Activated CD4-positive, alpha-beta T cell treated with anti-CD3 and anti-CD28 coated beads, Interleukin-2, amount 50 U/mL, for 4 hours (primary cell): ENCODE results near the gene CNTN1.
"Not testable (repeated sequence)": the region's sequence is repeated elsewhere in the genome, so short reads cannot be mapped to it uniquely, and the experiment has no call there.

Experiments
- DNase-seq, 2 experiments: peaks; one replicate each; pipeline ENCODE4 v3.0.0-alpha.2; 2020

The CNTN1 gene

DNA sequence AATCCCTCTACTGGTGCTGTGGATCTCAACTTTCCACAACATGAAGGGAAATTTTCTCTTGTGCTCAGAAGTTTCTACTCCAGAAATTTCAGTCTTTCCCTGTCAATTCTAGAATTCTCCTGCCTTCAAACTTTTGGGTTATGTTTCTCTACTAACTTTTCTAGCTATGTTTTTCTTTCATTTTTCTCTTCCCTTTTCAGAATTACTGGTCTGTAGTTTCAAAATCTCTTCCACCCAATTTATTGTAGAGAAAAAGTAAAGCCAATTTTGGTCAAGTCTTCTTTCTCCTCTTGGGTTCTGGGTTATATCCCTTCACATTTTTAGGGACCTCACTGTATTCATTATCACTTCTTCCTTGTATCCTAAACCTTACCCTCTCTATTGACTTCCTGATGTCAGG is 18.9 kb downstream of the CNTN1 start:
- no peak for DNase-seq

DNA sequence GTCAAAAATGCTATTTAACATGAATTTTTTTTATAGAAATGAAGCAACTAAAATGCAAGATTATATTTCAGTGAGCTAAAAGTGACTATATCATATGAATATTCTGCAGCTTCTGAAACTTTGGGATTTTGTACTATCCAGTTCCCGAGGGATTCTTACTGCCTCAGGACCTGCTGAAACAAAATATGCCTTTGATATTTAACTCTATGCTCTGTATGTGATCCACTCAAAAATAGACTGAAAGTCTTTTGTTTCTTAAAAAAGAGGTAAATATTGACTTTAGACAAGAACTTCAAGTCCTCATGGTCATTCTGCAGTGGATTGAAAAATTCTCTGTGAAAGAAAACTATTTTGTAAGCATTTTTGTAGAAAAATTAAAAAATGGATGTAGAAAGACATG is 22.4 kb downstream of the CNTN1 start:
- no peak for DNase-seq

DNA sequence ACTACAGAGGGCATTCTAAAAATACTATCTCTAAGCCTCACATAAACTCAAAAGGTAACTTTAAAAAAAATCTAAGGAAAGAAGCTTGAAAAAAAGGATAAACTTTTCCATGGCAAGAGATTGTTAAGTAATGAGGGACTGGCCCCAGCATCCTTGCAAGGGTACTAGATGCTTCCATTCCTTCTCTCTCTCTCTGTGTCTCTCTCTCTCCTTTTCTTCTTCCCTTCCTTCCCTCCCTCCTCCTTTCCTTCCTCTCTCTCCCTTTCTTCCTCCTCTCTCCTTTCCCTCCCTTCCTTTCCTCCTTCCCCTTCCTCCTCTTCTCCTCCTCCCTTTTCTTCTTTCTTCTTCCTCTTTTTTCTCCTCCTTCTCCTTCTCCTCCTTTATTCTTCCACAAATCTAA is 23.8 kb downstream of the CNTN1 start:
- DNase-seq, result no peak

DNA sequence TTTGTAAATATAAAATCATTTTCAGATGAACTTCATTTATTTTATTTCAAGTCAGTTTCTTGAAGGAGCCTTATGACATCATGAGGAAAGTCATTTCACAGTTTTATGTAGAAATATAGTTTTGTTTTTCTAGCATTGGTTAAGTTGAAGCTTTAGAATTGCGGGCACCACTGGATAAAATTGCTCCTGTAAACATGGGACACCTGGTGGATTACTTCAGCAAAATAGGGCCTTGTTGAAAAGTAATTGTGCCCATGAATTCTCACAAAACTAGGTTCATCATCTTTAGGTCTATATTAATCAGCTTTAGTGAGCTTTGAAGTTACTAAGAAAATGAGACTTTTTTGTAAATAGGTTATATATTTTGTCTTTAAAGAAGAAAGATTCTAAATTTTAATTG is 25.3 kb downstream of the CNTN1 start:
- DNase-seq, result no peak

DNA sequence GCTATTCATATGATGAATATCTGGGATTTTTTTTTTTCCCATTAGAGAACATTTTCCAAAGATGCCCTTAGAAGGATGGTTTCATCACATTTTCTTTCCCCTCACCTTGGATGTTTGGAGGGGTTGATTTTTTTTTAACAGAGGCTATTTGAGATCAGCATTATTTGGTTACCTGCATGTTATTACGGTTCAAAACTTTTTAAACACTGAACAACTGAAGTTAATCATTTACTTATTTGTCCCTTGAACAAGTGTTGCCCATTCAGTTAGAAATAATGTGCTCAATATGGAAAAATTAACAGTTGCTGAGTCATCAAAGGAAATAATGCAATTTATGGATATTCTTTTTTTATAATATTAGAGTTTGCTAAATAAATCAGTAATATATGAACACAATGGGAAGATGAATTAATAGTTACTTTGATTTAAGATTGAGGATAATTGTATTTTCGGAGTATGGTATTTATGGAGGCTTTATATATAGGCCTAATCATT is 26.7 kb downstream of the CNTN1 start:
- DNase-seq, result no peak

DNA sequence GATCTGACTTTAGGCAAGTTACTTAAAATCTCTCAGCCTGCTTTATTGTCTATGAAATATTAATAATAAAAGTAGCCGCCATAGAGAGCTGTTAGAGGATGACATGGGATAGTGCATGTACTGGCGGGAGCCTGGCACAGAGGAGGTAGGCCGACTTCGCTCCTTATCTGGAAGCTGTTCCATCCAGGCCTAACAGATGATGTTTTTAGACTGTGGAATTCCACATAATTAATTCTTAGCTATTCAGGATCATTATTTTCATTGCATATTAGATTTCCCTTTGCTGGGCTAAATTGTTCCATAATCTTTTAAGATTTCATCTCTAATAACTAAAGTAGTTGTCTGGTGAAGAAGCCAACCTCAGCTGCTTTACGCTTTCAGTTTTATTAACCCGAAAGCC is 30.8 kb downstream of the CNTN1 start:
- DNase-seq, result no peak

DNA sequence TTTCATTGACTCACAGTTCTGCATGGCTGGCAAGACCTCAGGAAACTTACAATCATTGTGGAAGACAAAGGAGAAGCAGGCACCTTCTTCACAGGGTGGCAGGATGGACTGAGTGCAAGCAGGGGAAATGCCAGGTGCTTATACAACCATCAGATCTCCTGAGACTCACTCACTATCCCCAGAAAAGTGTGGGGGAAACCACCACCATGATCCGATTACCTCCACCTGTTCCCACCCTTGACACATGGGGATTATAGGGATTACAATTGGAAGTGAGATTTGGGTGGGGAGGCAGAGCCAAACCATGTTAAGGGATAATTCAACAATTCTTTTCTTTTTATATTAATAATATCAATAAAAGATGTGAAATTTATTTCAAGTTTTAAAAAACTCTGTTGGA is 34.1 kb downstream of the CNTN1 start:
- no peak for DNase-seq

DNA sequence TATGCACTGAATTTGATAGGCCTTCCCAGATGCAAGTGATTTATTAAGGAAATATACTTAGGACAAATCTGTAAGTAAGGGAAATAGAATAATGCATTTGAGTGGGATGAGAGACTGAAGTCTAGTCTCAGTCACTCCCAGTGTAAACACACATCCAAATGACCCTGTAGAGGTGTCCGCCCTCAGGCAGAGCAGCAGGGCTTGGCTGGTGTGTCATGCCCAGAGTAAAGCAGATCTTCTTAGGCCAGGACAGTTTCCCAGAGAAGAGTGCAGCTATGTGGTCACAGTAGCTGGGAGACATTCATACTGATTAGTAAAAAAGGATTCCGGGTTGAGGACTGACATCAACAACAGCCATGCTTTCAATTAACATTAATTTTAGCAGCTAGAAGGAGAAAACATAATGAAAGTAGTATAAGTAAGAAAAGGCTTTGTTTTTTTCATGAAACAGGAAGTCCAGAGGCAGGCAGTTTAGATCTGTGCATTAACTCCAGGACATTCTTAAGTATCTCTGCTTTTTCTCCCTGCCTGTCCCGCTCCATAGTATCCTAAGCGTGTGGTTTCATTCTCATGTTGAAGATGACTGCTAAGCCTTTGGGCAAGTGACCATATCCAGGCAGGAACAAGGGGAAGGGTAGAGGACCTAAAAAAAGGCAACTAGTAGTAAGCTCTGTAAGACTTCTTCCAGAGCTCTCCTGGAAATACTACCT is 35.7 kb downstream of the CNTN1 start:
- no peak for DNase-seq

DNA sequence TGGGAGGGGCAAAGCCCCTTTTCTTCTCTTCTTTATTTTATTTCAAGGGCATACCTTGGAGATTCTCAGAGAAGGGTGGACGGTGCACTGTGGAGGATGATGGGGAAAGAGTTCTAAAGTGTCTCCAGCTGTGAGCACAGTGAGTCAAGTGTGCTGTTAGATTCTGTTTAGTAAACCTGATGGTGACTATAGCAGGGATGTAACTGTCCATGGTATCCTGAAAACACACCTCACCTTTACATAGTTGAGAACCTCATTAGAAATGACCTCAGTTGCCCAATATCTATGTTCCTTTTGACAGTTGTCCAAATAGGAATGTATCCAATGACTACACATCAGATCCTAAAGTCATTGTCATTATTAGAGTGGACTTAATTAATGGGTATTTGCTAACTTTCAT is 38.0 kb downstream of the CNTN1 start:
- no peak for DNase-seq

DNA sequence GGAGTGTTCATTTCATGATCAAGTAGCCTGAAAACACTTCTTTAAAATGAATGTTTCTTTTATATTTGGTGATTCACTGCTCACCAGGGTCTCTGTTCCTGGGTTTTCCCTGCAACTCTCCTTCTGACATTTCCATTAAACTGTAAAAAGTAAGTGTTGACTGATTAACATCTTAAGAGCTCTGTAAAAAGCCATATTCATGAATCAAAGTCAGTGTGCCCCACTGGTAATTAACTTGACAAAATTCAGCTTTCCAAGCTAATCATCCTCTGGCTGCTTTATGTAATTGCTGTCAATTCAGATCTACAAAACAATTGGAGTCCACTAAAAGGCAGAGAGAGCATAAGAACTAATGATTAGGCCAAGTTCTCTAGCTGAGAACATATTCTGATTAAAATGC is 41.6 kb downstream of the CNTN1 start:
- no peak for DNase-seq

DNA sequence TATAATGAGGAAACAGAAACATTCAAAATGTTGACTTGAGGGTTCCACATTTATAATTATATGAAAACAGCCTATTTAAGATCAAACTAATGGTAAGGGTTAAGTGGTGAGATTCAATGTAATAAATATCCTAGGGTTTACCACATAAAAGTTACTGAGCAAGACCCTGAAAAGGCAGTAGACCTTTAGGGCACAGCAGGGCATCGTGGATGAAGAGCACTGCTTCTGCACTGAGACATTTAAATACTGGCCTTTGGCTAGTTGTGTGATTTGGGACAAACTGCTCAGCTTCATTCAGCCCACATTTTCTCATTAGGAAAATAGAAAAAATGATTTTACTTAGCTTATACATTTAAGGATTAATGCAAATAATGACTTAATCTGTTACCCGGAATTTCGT is 42.0 kb downstream of the CNTN1 start:
- DNase-seq, result no peak

DNA sequence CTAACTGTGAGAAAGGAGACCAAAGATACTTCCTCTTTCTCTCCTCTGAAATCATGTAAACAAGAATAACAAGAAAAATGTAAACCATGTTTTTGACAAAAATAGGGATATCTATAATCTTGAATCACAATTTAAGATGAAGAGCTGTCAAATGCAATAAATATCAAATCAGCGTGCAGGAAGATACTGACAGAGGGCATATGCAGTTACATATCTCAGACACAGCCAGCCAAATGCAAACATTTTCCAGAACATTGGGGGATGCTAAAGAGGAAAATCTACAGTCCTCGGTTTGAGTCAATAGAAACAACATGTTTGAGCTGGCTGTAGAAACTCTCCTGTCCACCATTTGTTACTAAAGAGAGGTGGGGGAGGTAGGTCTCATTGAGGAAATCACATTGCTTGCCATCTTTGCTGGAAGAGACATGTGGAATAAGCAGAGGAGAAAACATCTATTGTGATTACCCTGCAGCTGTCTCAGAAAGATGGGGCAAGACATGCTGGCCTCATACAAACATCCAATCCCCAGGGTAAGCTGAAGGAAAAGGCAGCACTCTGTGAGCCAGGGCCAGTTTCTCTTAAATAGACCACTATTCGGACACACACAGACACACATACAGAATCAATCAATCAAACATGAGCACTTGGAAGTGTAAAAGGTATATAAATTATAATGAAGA is 43.5 kb downstream of the CNTN1 start:
- DNase-seq, result no peak

DNA sequence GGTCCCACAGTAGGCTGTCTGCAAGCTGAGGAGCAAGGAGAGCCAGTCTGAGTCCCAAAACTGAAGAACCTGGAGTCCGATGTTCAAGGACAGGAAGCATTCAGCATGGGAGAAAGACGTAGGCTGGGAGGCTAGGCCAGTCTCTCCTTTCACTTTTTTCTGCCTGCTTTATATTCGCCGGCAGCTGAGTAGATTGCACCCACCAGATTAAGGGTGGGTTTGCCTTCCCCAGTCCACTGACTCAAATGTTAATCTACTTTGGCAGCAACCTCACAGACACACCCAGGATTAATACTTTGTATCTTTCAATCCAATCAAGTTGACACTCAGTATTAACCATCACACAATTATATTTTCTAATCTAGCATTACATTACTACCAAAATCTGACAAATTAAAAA is 45.2 kb downstream of the CNTN1 start:
- DNase-seq, result not testable (repeated sequence)

DNA sequence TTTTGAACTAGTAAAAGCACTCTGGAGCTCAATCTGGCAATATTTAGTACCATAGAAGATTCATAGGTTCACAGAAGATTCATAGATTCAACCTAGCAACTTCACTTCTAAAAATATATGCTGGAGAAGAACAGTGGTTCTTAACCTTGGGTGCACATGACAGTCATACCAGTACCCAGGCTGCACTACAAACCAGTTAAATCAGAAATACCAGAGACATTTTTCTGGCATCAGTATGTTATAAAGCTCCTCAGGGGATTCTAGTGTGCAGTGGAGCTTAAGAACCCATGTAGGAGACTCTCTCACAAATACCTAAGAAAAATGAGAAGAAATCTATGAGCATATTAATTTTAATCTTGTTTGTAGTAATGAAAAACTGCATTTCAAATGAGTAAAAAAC is 46.6 kb downstream of the CNTN1 start:
- DNase-seq, result no peak

DNA sequence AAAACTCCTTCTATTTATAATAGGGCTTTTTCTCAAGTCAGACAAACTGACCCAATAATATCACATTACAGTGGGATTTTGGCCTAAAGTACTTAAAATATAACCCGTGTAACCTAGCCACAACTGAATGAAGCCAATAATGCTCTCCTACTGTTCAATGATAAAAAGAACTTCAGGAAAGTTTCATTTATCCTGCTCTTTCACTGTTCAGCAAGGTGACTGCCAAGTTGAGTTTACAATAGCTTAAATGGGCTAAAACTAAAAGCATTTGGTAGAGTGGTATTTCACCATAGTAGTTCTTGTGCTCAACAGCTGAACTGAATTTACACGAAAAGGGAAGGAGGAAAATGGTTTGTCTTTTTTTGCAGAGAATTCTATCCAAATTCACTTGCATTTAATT is 49.8 kb downstream of the CNTN1 start:
- no peak for DNase-seq

DNA sequence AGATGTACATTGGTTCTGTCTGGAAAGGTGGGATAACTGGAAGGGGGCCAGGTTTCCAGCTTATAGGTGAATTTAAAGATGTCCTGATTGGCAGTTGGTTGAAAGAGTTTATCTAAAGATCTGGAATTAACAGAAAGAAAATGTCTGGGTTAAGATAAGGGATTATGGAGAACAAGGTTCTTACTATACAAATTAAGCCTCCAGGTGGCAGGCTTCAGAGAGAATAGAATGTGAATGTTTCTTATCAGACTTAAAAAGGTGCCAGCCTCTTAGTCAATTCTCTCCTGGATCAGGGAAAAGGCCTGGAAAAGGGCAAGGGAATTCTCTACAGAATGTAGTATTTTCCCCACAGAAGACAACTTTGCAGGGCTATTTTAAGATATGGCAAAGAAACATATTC is 53.1 kb downstream of the CNTN1 start:
- no peak for DNase-seq

DNA sequence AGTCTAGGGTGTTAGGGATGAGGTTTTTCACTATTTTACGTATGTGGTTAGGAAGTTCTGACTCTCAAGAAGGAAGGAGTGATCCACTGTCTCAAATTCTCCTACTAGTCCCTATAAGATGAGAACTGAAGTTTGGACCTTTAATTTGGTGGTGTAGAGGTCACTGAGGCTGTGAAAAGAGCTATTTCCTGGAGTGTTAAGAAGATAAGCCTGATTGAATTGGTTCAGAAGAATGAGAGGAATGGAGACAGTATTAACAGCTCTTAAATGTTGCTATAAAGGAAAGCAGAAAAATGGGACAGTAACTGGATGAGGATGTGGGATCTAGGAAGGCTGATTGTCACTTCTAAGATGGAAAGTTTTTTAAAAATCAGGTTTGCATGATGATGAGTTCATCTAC is 57.6 kb downstream of the CNTN1 start:
- DNase-seq, result no peak

DNA sequence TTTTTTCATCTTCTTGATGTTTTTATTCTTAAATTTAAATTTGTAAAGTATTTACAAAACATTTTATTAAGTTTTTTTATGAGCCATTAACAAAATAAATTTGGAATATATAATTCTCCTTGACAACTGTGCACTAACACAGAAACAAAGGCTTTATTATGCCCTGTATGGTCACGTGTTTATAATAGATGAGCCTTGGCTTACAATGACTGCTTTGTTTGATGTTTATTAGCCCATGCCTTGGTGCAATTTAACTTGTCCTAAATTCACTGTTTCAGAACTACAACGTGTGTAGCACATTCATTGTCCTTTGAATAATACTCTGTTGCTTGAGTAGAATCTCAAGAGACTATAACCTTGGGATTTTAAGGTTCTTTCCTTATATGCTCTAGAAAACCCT is 59.8 kb downstream of the CNTN1 start:
- no peak for DNase-seq

DNA sequence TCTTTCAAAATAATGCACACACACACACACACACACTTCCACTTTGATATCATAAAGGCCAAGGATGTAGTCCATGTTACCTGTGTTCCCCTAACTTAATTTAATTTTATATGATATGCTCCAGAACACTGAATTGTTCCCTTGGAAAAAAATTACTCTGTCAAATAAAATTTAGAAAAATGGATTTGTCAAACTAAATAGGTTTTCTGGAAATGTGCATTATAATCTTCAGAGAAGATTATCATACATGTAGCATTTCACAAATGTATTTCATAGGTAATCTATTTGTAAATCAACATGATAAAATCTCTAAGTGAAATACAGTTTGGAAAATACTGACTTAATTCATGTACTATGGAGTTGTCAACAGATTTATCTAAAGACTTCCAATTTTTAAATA is 68.6 kb downstream of the CNTN1 start:
- DNase-seq, result no peak

DNA sequence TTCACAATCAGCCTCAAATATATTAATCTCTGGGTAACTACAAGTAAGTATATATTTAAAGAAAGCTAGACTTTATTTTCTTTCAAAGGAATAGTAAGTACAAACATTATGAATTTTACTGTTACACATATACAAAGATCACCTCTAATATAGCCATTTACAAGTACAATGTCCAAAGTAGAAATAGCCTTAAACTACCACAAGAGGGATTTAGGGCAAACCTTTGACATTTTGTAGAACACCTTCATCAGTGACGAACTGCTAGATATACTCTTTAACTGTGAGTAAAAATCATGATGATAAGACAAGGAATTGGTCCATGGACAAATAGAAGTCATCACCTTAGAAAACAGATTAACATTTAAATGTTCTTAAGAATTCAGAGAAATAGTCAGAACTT is 69.8 kb downstream of the CNTN1 start:
- DNase-seq, result no peak

DNA sequence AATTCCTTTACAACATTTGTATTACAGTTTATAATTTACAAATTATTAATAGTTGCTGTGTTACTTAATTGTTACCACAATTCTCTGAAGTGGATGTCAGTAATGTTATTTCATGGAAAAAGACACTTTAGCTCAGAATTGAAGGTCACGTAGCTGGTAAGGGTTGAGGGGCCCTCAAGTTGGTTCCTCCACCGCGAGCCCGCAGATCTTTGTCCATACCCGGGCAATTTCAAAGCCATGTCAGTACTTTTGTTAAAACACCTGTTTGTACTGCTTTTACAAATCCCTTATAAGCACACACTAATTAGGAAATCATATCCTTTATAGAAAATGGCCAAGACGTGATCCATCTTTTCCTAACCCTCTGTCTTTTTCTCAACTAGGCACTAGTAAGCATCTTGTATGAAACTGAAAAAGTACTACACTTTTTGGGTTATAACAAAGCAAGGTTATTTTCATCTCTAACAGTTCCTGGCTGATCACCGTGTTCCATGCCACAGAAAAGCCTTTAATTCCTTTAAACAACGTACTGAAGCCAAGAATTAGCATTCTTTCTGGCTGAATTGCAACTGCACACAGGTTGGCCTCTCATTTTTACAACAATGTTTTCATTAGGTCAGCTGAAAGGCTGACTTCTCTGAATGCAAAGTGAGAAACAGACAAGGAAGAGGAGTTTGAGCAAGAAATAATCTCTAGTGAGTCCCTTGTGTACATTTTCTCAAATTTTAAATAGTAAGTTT is 76.1 kb downstream of the CNTN1 start:
- DNase-seq, result no peak

DNA sequence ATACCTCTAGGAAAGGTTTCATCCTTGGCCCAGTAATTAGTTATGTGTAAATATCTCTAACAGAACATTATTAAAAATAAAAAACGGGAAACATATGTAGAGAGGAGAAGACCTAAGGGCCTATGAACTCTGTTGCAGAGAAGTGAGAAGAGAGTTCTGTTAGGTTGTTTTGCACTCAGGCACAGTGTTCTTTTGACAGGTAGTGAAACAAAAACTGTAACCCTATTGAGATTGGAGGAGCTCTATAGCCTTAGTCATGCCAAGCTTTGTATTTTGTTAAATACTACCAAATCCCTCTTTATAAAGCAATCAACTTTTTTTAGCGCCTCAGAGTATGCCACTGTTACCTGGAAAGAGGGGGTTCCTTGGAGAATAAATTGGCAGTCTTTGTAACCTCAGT is 77.6 kb downstream of the CNTN1 start:
- DNase-seq, result no peak

DNA sequence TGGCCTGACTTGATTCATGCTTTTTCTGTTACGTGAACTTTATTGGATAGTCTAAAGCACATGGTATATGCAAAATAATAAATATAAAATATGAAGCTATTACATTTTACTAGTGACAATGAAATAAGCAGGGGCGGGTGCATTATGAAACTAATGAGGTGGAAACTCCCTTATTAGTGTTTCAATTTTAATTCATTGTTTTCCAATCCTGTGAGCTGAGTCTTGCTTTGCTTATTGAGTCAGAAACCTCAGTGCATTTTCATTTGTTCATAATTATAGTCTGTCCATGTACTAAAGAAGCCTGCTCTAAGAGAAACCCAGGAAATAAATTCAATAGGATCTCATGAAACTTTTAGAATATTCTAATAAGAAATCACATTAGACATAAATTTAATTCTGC is 78.5 kb downstream of the CNTN1 start:
- DNase-seq, result no peak

DNA sequence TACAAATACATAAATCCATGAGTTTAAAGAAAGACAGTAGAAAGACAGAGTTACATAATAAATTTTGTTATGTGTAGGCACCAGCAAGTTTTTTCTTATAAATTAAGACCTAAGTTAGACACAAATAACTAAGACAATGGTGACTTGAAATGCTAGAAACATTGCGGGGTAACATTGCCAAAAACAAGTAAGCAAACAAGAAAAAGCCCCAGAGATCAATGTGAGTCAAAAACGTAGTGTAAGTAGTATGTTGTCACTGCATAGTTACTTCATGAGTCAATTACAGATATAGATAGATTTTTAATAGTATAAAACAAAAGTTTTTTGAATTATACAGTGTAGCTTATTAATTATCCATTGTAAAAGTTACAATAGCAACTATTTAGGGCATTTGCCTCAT is 83.4 kb downstream of the CNTN1 start:
- no peak for DNase-seq
